ENCODE data around the gene FAT1.

DNA sequence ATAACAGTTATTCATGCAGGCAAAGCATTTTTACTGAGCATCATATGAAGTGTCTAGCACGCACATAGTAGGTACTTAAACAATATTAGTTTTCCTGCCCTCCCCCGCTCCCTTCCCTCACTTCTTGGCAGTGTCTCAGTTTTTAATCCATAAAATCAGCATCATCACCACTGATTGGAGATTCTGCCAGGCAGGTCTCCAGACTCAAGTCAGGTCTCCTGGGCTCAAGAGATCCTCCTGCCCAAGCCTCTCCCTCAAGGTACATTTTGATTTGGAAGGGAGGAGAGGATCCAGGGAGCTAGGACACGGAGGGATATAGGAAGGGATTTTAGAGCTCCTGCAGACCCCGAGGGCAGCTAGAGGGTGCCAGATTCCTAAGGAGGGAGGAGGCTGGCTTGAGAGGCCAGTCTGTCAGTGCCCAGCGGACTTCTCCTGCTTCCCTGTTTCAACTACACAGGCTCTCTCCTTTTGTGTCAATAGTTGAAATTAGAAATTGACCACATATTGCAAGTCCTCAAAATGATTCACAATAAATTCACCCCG is 4.4 kb upstream of the FAT1 start:
- no peak for TF ChIP-seq POLR2A (IDR thresholded peaks at IDR 0.05; ENCODE audit: low read depth, low read length)
- TF ChIP-seq POLR2AphosphoS5 (IDR thresholded peaks at IDR 0.05; ENCODE audit: low read depth, low read length), result no peak
- no peak for TF ChIP-seq TAF1 (IDR thresholded peaks at IDR 0.05; ENCODE audit: borderline replicate concordance, low read depth, low read length)
